H1 (cell line): ENCODE measurements around the gene TMEM116. TPM values are rescaled to one million over a fixed set of nuclear protein-coding genes. Genes with fewer than 3 reads are reported as not detected.

Source experiments
- CTCF ChIA-PET: fragments of 300-600 bp; sonication (Branson Sonifier 250); formaldehyde crosslinking; loops from one replicate; lab custom pipeline; 2021; ENCODE audit not compliant: partially characterized antibody; lab: Charles Lee
- POLR2A ChIA-PET: fragments of 300-600 bp; sonication (Branson Sonifier 250); formaldehyde crosslinking; loops from one replicate; lab custom pipeline; 2021; ENCODE audit warnings: inconsistent platforms; ENCODE audit not compliant: partially characterized antibody; lab: Charles Lee
- DNase-seq, 2 experiments: peaks; one replicate each; pipeline versions ENCODE4 v3.0.0 to v3.0.0-alpha.2; 2010 to 2022; ENCODE audit warnings: low spot score in 2 of 2, low read depth in 1 of 2, mixed read lengths in 1 of 2
- FAIRE-seq: peaks from 2 replicates; lab custom pipeline; 2011; peaks lifted over from hg19 to GRCh38; lab: Jason Lieb, UNC
- H2AFZ ChIP-seq: 2 replicates; pipeline ENCODE4 v1.8.1; 2012; ENCODE audit warnings: low read length, inconsistent platforms
- H2AK5ac ChIP-seq: 2 replicates; pipeline ENCODE4 v1.6.1; 2013; ENCODE audit warnings: low read depth, low read length
- H2BK120ac ChIP-seq: replicated peaks from 2 replicates; pipeline ENCODE3; 2013; ENCODE audit warnings: low read depth, low read length, inconsistent platforms
- H2BK12ac ChIP-seq: 2 replicates; pipeline ENCODE4 v1.6.1; 2013; ENCODE audit warnings: low read depth, low read length
- H2BK15ac ChIP-seq: 2 replicates; pipeline ENCODE4 v1.6.1; 2013; ENCODE audit warnings: low read length
- H2BK20ac ChIP-seq: 2 replicates; pipeline ENCODE4 v1.6.1; 2013; ENCODE audit warnings: low read length
- H2BK5ac ChIP-seq: 2 replicates; pipeline ENCODE4 v1.6.1; 2013; ENCODE audit warnings: low read depth, low read length
- H3K14ac ChIP-seq: 2 replicates; pipeline ENCODE4 v1.6.1; 2013; ENCODE audit warnings: inconsistent platforms; ENCODE audit not compliant: insufficient read length
- H3K18ac ChIP-seq: 2 replicates; pipeline ENCODE4 v1.6.1; 2013; ENCODE audit warnings: low read length; ENCODE audit errors: extremely low read depth
- H3K23ac ChIP-seq: 2 replicates; pipeline ENCODE4 v1.6.1; 2013; ENCODE audit warnings: inconsistent platforms; ENCODE audit not compliant: insufficient read length
- H3K23me2 ChIP-seq: 2 replicates; pipeline ENCODE4 v1.6.1; 2013; ENCODE audit warnings: low read depth, low read length
- H3K27ac ChIP-seq: 2 replicates; pipeline ENCODE4 v1.6.1; 2011; ENCODE audit warnings: low read depth, low read length, inconsistent platforms
- H3K27me3 ChIP-seq, 4 experiments: replicated peaks in 1 of 4; 1 replicate in 1 of 4; 2 replicates in 3 of 4; pipeline versions ENCODE4 v1.6.1 to v1.8.1; 2011 to 2013; ENCODE audit warnings: low read length in 3 of 4, mild to moderate bottlenecking in 3 of 4, inconsistent platforms in 2 of 4, mixed read lengths in 2 of 4, moderate library complexity in 1 of 4; ENCODE audit not compliant: control insufficient read depth in 3 of 4, insufficient read depth in 3 of 4; ENCODE audit errors: extremely low read depth in 1 of 4
- H3K36me3 ChIP-seq, 4 experiments: 2 replicates each; pipeline versions ENCODE4 v1.6.1 to v1.8.1; 2011 to 2013; ENCODE audit warnings: mild to moderate bottlenecking in 4 of 4, low read length in 3 of 4, moderate library complexity in 2 of 4, control low read depth in 1 of 4, inconsistent platforms in 1 of 4; ENCODE audit not compliant: insufficient read depth in 4 of 4, control insufficient read depth in 2 of 4
- H3K4ac ChIP-seq: replicated peaks from 2 replicates; pipeline ENCODE3; 2013; ENCODE audit warnings: low read length, low read depth, mixed read lengths, inconsistent platforms; ENCODE audit not compliant: insufficient read length
- H3K4me1 ChIP-seq, 4 experiments: replicated peaks in 1 of 4; 1 replicate in 1 of 4; 2 replicates in 3 of 4; pipeline versions ENCODE4 v1.6.1 to v1.8.1; 2011 to 2013; ENCODE audit warnings: low read length in 3 of 4, inconsistent platforms in 2 of 4, mixed read lengths in 1 of 4; ENCODE audit not compliant: insufficient read depth in 4 of 4, control insufficient read depth in 3 of 4
- H3K4me2 ChIP-seq, 2 experiments: 2 replicates each; pipeline versions ENCODE4 v1.6.1 to v1.8.1; 2011 to 2013; ENCODE audit warnings: low read depth in 2 of 2, low read length in 2 of 2, control low read depth in 1 of 2, inconsistent platforms in 1 of 2, mild to moderate bottlenecking in 1 of 2; ENCODE audit not compliant: insufficient read depth in 1 of 2
- H3K4me3 ChIP-seq, 4 experiments: fragments of 200-600, 300-600 bp in 1 of 4; sonication (generic), shearing (Covaris generic), sonication (Bioruptor Twin) in 1 of 4; 2 replicates each; pipeline versions ENCODE4 v1.5.1 to v1.8.1; 2011 to 2016; ENCODE audit warnings: low read length in 4 of 4, low read depth in 3 of 4, control low read depth in 2 of 4, inconsistent platforms in 2 of 4, mild to moderate bottlenecking in 2 of 4, mixed read lengths in 1 of 4, moderate library complexity in 1 of 4; ENCODE audit not compliant: insufficient read depth in 2 of 4; ENCODE audit errors: extremely low read depth in 1 of 4
- H3K56ac ChIP-seq: replicated peaks from 2 replicates; pipeline ENCODE3; 2013; ENCODE audit warnings: low read depth, mild to moderate bottlenecking, mixed read lengths, low read length, inconsistent platforms; ENCODE audit not compliant: insufficient read length
- H3K79me1 ChIP-seq: 2 replicates; pipeline ENCODE4 v1.6.1; 2013; ENCODE audit warnings: low read depth, low read length, control low read depth
- H3K79me2 ChIP-seq, 2 experiments: 2 replicates each; pipeline versions ENCODE4 v1.6.1 to v1.8.1; 2012 to 2013; ENCODE audit warnings: low read length in 2 of 2, mild to moderate bottlenecking in 2 of 2, inconsistent platforms in 1 of 2; ENCODE audit not compliant: insufficient read depth in 2 of 2, control insufficient read depth in 1 of 2
- H3K9ac ChIP-seq, 4 experiments: replicated peaks in 1 of 4; 1 replicate in 1 of 4; 2 replicates in 3 of 4; pipeline versions ENCODE4 v1.6.1 to v1.8.1; 2011 to 2013; ENCODE audit warnings: low read depth in 3 of 4, low read length in 3 of 4, control low read depth in 2 of 4, mild to moderate bottlenecking in 2 of 4, moderate library complexity in 2 of 4, inconsistent platforms in 1 of 4; ENCODE audit errors: extremely low read depth in 1 of 4
- H3K9me3 ChIP-seq, 2 experiments: 2 replicates each; pipeline versions ENCODE4 v1.6.1 to v1.8.1; 2012 to 2013; ENCODE audit warnings: mild to moderate bottlenecking in 2 of 2, moderate library complexity in 2 of 2, control low read depth in 1 of 2, inconsistent platforms in 1 of 2, low read depth in 1 of 2, low read length in 1 of 2, mixed read lengths in 1 of 2; ENCODE audit not compliant: insufficient read depth in 2 of 2
- H4K20me1 ChIP-seq, 2 experiments: replicated peaks in 1 of 2; 2 replicates each; pipeline versions ENCODE3 to v1.8.1; 2011 to 2013; ENCODE audit warnings: inconsistent platforms in 2 of 2, low read length in 2 of 2, mild to moderate bottlenecking in 1 of 2; ENCODE audit not compliant: insufficient read depth in 2 of 2, control insufficient read depth in 1 of 2
- H4K5ac ChIP-seq: 2 replicates; pipeline ENCODE4 v1.6.1; 2013; ENCODE audit warnings: low read length, low read depth, mixed read lengths, inconsistent platforms; ENCODE audit not compliant: insufficient read length
- H4K8ac ChIP-seq: 2 replicates; pipeline ENCODE4 v1.8.0; 2013; ENCODE audit warnings: mild to moderate bottlenecking, moderate library complexity, low read length, inconsistent platforms; ENCODE audit not compliant: insufficient read depth; ENCODE audit errors: extremely low read depth
- H4K91ac ChIP-seq: replicated peaks from 2 replicates; pipeline ENCODE3; 2013; ENCODE audit warnings: low read length, mixed read lengths, inconsistent platforms; ENCODE audit not compliant: insufficient read length
- NRF1 ChIP-seq: IDR thresholded peaks from 2 replicates; pipeline ENCODE4 v1.6.1; 2011; ENCODE audit warnings: mild to moderate bottlenecking, low read depth, low read length, improper control_type of control experiment
- POLR2AphosphoS5 ChIP-seq: IDR thresholded peaks from 2 replicates; pipeline ENCODE4 v1.6.1; 2011; ENCODE audit warnings: low read depth, low read length
- RNF2 ChIP-seq: fragments of 200-900, 300-1000 bp; sonication (generic); IDR thresholded peaks from 2 replicates; pipeline ENCODE4 v1.7.1; 2016; ENCODE audit warnings: borderline replicate concordance, low read depth, mild to moderate bottlenecking, antibody characterized with exemption, low read length; ENCODE audit not compliant: poor library complexity, severe bottlenecking; ENCODE audit errors: missing control alignments
- TBP ChIP-seq: IDR thresholded peaks from 2 replicates; pipeline ENCODE4 v1.6.1; 2011; ENCODE audit warnings: low read depth, low read length, improper control_type of control experiment
- WGBS, 2 experiments: shearing (Covaris generic) in 1 of 2; methylation state at CpG; one replicate each; pipeline versions ENCODE4 v1.1.6 to v1.1.7; 2013 to 2015; ENCODE audit warnings: low lambda C conversion rate in 2 of 2, mixed read lengths in 2 of 2, inconsistent platforms in 1 of 2, low coverage in 1 of 2, missing lambda C conversion rate in 1 of 2; ENCODE audit not compliant: insufficient replicate concordance in 2 of 2, insufficient coverage in 1 of 2, insufficient read length in 1 of 2; ENCODE audit errors: extremely low coverage in 1 of 2, missing lambda C conversion rate in 1 of 2; 5-methylcytosine and 5-hydroxymethylcytosine counted together
- polyA plus RNA-seq, 7 experiments: library from polyadenylated mRNA; depleted of rRNA in 3 of 7; stranded (reverse) in 5 of 7; unstranded in 2 of 7; fragments of >200 nt in 5 of 7; fragments of 200-250 nt in 2 of 7; gene quantifications; 1 replicate in 5 of 7; 2 replicates in 1 of 7; 4 replicates in 1 of 7; pipeline versions ENCODE4 v1.2.1 to v1.2.3, GENCODE V29; 2011 to 2013; ENCODE audit warnings: missing spikeins in 2 of 7, mixed read lengths in 2 of 7
- total RNA-seq: library from RNA; stranded (reverse); fragmentation: NEBNext Ultra II Directional; extraction: Animal tissue kit (Norgen Biotek cat#: 25700); gene quantifications from 2 replicates; pipeline ENCODE4 v1.2.1, GENCODE V29; 2021

The TMEM116 gene
- total and polyA plus RNA-seq, 2 of the 8 experiments (the other 6 are each of a cell fraction or from before 2014, with no cell fraction given) = 8.1 to 25.2 TPM

DNA sequence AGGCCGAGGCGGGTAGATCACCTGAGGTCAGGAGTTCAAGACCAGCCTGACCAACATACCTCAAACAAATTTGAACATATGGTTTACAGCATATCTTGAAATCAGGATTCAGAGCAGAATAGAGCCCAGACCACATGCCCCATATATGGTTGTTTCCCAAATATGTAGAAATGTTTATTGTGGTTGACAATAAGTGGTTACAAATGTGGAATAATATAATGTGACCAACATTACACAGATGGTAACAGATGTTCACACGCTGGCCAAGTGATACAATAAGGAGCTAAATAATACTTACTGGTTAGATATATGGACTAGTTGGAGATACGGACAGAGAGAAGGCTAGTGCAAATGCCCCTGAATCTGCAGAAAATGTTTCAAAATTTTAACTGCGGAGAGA is 85.6 kb downstream of the TMEM116 start:
- Histone ChIP-seq H4K20me1 (no peaks in the 10 kb centered on the region), H3K4me2 (no peak overlapping the region), H4K91ac (no peak overlapping the region), H2BK12ac (no peak overlapping the region), H3K4ac (no peak overlapping the region), H3K36me3 (no peaks in the 10 kb centered on the region), H3K14ac (no peak overlapping the region), H3K23ac (no peak overlapping the region), H2AK5ac (no peak overlapping the region), H2BK15ac (no peak overlapping the region), H3K23me2 (no peaks in the 10 kb centered on the region), H3K27me3 (no peaks in the 10 kb centered on the region), H2AFZ (no peak overlapping the region), H3K4me1 (no peaks in the 10 kb centered on the region), H2BK5ac (no peak overlapping the region), H3K9me3 (no peaks in the 10 kb centered on the region), H3K18ac (no peak overlapping the region), H4K5ac (no peak overlapping the region), H3K9ac (no peak overlapping the region), H3K4me3 (no peak overlapping the region), H4K8ac (no peak overlapping the region), H3K56ac (no peak overlapping the region), H3K79me1 (no peaks in the 10 kb centered on the region), H2BK20ac (no peak overlapping the region), H2BK120ac (no peak overlapping the region), H3K27ac (no peak overlapping the region), H3K79me2 (no peaks in the 10 kb centered on the region)
- ChIA-PET POLR2A (interaction anchor here (2.0 kb wide), 1 partner anchor 86 kb away, joined by 4 read pairs; the partner anchor contains the start of genes ERP29 and TMEM116), CTCF (interaction anchor here (0.9 to 2.4 kb wide), 4 partner anchors 10 to 104 kb away, joined by 3 to 8 read pairs (median 6); no protein-coding TSS in a partner anchor)
- DNase-seq = no peak
- WGBS, 2 experiments = 92% methylated on average over 5 of the region's 5 CpGs; no CpG with 5 or more reads in 1 of the 2 experiments
- FAIRE-seq = no peak
- TF ChIP-seq NRF1 (no peak), RNF2 (no peak), POLR2AphosphoS5 (no peak), TBP (no peak)
- TF ChIP-seq, all 59 proteins: peak for 0
